Astrocyte of the cerebellum (primary cell): ENCODE data around the gene FOXG1.

Experiments
- DNase-seq: peaks from one replicate; pipeline ENCODE4 v3.0.0-alpha.2; 2011; ENCODE audit warnings: low read depth
- H3K4me3 ChIP-seq: 2 replicates; pipeline ENCODE4 v1.5.1; 2011; ENCODE audit warnings: mild to moderate bottlenecking, low read depth, low read length, moderate library complexity
- CTCF ChIP-seq: IDR thresholded peaks from 2 replicates; pipeline ENCODE4 v1.5.1; 2012; ENCODE audit warnings: low read length, low read depth, moderate library complexity, mild to moderate bottlenecking; ENCODE audit errors: missing control alignments
- in situ Hi-C: cut with HindIII; loops from 2 replicates; pipeline ENCODE4 v1.10.0; 2017; ENCODE audit warnings: low sequenced_read_pairs

The FOXG1 gene

DNA sequence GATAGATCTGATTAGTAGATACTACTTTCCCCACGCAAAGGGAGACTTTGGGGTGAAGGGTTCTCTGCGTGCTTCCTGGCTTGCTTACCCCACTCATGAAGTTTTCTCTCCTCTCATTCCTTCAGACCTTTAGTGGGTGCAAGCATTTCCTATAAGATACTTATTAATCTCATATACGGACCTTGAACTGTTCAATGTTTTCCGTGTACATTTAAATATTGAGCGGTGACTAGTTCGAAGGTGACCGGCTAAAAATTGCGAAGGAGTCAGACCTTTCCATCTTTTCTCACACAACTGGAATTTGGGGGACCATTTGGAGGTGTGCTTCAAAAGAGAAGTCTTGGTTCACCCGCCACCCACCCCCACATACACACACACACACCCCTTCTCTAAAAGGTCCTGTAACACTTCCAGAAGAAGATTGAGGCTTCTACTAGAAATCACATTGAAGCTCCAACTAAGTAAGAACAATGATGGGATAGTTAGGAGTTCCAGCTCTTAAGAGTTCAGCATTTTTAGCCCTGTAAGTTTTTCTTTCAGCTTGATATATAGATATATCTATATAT lies 6.1 kb upstream of the FOXG1 start:
- no peak for TF ChIP-seq CTCF
- no peak for DNase-seq
- no peak overlapping the region for H3K4me3 ChIP-seq
- in situ Hi-C loops: no loop called here

- no peak overlapping the region for H3K4me3 ChIP-seq
- no peak for DNase-seq
- TF ChIP-seq CTCF: no peak
- in situ Hi-C loops: no loop called here
Observed at GRCh38 chr14:28761438-28762291, 4.9 kb upstream of the FOXG1 start.

- in situ Hi-C loops: no loop called here
- no peak overlapping the region for H3K4me3 ChIP-seq
- no peak for DNase-seq
- peak; percentile 31 for TF ChIP-seq CTCF
Observed at GRCh38 chr14:28762303-28762954, 4.2 kb upstream of the FOXG1 start.

- H3K4me3 ChIP-seq: no peak overlapping the region
- in situ Hi-C loops: no loop called here
- TF ChIP-seq CTCF: no peak
- DNase-seq: no peak
Observed at GRCh38 chr14:28762955-28763326, 3.6 kb upstream of the FOXG1 start.

DNA sequence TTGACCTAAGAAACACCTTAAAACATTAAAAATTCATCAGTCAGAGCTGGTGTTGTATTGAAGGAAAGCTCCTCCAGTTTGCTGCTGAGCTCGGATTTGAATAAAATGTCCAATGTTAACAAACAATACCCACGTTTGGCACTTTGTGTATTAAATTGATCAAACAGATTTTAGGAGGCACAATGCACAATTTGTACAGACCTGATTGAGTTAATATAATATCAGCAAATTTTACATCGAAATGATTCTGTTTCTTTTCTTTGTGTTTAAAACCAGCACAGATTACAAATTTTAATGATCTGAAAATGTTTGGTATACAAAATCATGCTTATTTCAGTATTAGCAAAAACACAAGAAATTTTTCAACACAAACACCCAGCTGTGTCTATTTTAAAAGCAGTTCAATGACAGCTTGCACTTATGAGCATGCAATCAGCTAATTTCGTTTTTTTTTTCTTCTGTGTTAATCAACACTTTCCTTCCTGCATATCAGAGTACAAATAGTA lies 2.8 kb upstream of the FOXG1 start:
- H3K4me3 ChIP-seq: peak overlapping the region; percentile 59
- in situ Hi-C loops: no loop called here
- no peak for TF ChIP-seq CTCF
- no peak for DNase-seq

- in situ Hi-C loops: no loop called here
- DNase-seq: peak; percentile 52
- TF ChIP-seq CTCF: no peak
- peak overlapping the region; percentile 59 for H3K4me3 ChIP-seq
Observed at GRCh38 chr14:28764257-28765160, 2.1 kb upstream of the FOXG1 start.
